ENCODE measurements around the gene KTI12. TPM values are rescaled to one million over a fixed set of nuclear protein-coding genes. Genes with fewer than 3 reads are reported as not detected.

Gene KTI12
- polyA plus RNA-seq, 4 donors: 5.9 to 6.8 (median 6.6) TPM

DNA sequence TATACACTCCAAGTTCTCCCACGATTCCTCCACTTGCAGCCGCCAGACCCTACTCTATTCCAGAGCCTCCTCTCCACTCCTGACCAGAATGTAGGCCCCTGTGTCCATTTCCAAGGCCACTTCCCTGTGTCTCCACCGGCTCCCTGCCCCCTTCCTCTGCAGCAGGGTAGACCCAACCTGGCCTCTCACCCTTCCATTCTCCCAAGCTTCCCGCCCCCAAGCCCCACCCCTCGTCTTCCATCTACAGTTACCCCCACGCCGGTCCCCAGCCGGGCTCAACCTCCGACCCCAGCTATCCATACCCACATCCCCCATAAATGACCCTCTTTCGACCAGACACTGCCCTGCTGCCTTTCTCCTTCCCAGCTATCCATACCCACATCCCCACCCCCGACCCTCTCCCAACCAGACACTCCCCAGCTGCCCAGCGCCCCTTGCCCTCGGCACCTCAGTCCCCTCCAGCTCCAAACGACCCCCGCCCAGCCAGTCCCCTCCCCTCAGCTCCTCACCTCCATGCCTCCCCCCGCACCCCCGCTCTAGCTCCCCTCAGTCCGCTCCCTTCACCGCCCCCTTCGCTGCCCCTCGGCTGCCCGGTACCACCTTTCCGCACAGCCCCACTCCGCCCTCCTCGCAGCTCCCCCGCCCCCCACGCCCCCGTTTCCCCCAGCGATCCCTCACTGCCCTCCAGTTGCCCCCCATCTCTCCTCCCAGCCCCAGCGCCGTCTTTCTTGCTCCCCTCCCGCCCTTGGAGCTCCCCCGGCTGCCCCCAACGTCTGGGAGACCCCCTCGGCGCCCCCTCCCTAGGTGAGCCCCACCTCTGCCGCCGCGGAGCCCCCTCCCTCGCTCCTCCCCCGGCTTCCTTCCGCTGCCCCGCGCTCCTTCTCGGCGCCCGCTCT, 43.8 kb downstream of the KTI12 start:
- no peak for DNase-seq (ENCODE audit: low read depth in 4 of 4, low spot score in 3 of 4)

DNA sequence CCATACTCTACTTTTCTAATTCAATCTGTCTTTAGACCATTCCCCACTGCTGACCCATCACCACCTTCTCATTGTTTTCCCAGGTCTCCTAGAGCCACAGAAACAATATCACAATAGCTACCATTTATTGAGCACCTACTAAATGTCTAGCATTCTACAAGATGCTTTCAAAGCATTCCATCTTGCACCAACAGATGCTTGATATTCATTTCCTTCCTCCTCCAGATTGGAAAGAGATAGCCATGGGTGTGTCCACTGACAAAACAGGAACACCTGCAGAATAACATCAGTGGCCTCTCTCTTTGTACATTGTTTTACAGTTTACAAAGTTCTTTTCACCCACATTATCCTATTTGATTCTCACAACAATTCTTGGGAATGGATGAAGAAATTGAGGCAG, 45.4 kb downstream of the KTI12 start:
- DNase-seq (ENCODE audit: low read depth in 4 of 4, low spot score in 3 of 4): no peak

DNA sequence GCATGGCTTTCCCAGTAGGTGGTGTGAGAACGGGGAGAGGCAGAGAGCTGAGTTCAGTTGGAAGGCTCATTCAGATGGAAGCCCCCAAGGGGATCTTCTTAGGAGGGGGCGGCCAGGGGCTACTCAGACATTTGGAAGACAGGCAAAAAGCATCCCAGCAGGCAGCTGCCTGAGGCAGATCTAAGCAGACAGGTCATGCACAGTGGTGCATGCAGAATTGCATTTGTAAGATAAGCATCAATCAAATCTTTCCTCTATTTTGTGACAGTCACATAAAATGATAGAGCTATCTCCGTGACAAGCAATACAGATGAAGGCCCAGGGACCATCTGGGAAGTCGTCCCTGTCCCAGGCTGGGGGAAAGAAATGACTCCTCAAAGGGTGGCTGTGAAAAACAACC, 46.9 kb downstream of the KTI12 start:
- no peak for DNase-seq (ENCODE audit: low read depth in 4 of 4, low spot score in 3 of 4)

DNA sequence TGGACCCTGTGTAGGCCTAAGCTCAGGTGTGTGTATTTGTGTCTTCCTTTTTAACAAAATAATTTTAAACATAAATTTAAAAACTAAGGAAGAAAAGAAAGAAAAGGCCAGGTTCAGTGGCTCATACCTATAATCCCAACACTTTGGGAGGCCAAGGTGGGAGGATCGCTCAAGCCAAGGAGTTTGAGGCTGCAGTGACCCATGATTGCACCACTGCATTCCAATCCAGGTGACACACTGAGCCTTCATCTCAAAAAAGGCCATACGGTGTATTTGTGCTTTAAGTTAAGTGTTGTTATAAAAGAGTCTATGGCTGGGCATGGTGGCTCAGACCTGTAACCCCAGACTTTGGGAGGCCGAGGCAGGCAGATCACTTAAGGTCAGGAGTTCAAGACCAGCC, 51.4 kb downstream of the KTI12 start:
- no peak for DNase-seq (ENCODE audit: low read depth in 4 of 4, low spot score in 3 of 4)

Other genes with a start within 250 kb of the KTI12 start
- gene NRDC, start 155.1 kb downstream of the KTI12 start, polyA plus RNA-seq (ENCODE audit: insufficient read length in 4 of 4): 100 to 1,000 TPM; 115 to 148 (median 129) TPM
- gene RAB3B, start 43.1 kb downstream of the KTI12 start, polyA plus RNA-seq (ENCODE audit: insufficient read length in 4 of 4): 1 to 10 TPM; 4.4 to 5.7 (median 4.8) TPM
- 10 to 100 TPM; 63.1 to 83.4 (median 69.9) TPM for gene TXNDC12, start 21.4 kb upstream of the KTI12 start, polyA plus RNA-seq (ENCODE audit: insufficient read length in 4 of 4)
- gene BTF3L4, start 22.5 kb upstream of the KTI12 start, polyA plus RNA-seq (ENCODE audit: insufficient read length in 4 of 4): 10 to 100 TPM; 76.5 to 90.9 (median 86.9) TPM
- gene ZFYVE9, start 108.3 kb upstream of the KTI12 start, polyA plus RNA-seq (ENCODE audit: insufficient read length in 4 of 4): 10 to 100 TPM; 31.1 to 39.3 (median 38.3) TPM